Fibroblast of the aortic adventitia (primary cell): ENCODE measurements around the gene HYPK. TPM values are rescaled to one million over a fixed set of nuclear protein-coding genes. Genes with fewer than 3 reads are reported as not detected.

Source experiments
- DNase-seq: peaks from one replicate; pipeline ENCODE4 v3.0.0-alpha.2; 2010; ENCODE audit warnings: low read depth
- H3K4me3 ChIP-seq: 2 replicates; pipeline ENCODE4 v1.5.1; 2011; ENCODE audit warnings: low read depth, mild to moderate bottlenecking, control low read depth, low read length, moderate library complexity
- total RNA-seq: library from RNA; depleted of rRNA; stranded (reverse); fragments of >200 nt; gene quantifications from 2 replicates; pipeline ENCODE4 v1.2.3, GENCODE V29; 2012; ENCODE audit warnings: low replicate concordance
- TF ChIP-seq, protein P1 (sequence below): IDR thresholded peaks from 2 replicates; pipeline ENCODE4 v1.5.1; 2011; ENCODE audit warnings: mild to moderate bottlenecking, low read length, control low read depth, inconsistent platforms; ENCODE audit not compliant: insufficient read depth

HYPK gene
- total RNA-seq, 1 donor = 16.4 TPM

DNA sequence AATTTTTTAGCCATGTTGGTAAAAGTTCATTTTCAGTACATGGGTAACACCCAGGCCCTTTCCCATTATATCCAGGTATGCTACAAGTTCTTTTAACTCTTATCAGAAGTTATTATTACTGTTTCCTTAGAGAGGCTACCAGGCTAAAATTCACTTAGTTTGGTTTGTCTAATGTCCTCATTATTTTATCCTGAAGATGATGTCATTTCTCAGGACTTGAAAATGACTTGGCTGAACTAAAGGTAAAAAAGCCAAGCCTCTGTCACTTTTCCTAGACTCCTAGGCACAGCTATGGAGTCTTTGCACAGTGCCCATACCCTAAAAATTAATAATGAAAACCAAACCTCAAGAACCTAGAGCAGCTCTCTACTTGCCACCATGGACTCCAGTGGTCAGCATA, 27.8 kb upstream of the HYPK start:
- TF ChIP-seq, protein P1, sequence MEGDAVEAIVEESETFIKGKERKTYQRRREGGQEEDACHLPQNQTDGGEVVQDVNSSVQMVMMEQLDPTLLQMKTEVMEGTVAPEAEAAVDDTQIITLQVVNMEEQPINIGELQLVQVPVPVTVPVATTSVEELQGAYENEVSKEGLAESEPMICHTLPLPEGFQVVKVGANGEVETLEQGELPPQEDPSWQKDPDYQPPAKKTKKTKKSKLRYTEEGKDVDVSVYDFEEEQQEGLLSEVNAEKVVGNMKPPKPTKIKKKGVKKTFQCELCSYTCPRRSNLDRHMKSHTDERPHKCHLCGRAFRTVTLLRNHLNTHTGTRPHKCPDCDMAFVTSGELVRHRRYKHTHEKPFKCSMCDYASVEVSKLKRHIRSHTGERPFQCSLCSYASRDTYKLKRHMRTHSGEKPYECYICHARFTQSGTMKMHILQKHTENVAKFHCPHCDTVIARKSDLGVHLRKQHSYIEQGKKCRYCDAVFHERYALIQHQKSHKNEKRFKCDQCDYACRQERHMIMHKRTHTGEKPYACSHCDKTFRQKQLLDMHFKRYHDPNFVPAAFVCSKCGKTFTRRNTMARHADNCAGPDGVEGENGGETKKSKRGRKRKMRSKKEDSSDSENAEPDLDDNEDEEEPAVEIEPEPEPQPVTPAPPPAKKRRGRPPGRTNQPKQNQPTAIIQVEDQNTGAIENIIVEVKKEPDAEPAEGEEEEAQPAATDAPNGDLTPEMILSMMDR = no peak
- no peak for DNase-seq

DNA sequence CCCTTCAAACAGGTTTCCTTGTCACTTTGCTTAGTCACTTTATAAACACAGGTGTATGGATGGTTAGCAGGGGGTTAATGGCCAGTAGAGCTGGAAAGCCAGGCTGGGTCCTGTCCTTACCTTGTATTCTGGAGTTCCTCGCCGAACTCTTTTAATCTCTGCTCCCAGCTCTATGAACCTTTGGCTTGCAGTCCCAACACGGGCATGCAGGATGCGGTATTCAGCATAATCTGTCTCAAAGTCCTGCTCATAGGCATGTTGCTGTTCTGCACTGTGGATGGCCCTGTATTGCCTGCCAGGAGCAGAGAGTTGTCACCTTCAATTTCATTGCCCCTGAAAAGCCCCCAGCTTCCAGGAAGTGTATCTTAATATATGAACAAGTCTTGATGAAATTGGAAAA, 26.3 kb upstream of the HYPK start:
- no peak for DNase-seq

More for the DNA sequence above, 27.8 kb upstream of the HYPK start:
- H3K4me3 ChIP-seq = no peak overlapping the region

DNA sequence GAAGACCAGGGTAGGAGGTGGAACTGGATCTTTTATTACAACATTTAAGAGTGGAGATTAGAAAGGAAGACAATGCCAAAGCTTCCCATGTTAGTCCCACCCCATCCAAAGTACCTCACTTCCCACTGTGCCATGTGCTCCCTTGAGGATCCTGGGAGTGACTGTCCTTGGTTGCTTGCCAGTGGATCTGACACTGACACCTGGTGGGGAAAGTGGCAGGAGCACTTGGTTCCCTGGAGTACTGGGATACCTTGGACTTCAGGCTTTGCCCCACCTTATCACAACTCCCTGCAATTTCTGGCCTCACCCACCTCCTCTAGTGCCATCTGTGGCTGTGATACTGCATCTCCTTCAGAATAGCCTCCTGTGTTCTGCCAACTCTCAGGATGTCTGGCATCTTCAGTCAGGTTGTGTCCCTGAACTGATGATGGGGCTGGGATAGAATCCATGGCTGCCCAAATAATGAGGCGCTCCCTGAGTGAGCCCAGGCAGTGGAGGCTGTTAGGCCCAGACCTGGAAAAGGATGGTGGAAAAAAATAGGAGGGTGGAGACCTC, 24.9 kb upstream of the HYPK start:
- no peak overlapping the region for H3K4me3 ChIP-seq
- TF ChIP-seq, protein P1 = no peak
- peak; percentile 30 for DNase-seq

More for the DNA sequence above, 26.3 kb upstream of the HYPK start:
- TF ChIP-seq, protein P1 = no peak
- H3K4me3 ChIP-seq = no peak overlapping the region

DNA sequence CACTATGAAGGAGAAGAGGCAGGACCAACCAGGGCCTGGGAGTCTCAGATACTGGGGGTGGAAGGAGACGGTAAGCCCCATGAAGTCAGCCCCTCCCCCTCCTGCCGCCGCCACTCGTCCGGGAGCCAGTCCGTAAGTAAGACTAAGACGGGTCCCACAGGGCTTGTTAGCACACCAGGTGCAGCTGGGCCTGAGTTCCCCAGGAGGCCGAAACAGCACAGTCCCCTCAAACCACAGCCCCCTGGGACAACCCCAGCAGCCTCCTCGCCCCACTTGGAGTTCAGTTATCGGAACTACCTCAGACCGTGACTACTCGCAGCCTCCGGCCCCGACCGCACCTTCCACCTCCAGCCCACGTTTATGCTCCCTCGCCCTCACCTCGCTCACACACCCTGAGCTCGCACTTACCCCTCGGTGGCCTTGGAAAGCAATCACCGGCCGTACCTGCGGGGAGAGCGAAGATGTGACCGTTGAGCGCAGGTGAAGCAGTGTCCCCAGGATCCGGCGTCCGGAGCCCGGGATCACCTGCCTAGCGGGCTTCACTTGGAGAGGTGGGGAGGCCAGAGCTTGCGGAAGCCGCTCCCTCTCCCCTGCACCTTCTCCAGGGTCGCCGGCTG, 24.2 kb upstream of the HYPK start:
- peak overlapping the region; percentile 80 for H3K4me3 ChIP-seq
- TF ChIP-seq, protein P1 = no peak
- DNase-seq = no peak

DNA sequence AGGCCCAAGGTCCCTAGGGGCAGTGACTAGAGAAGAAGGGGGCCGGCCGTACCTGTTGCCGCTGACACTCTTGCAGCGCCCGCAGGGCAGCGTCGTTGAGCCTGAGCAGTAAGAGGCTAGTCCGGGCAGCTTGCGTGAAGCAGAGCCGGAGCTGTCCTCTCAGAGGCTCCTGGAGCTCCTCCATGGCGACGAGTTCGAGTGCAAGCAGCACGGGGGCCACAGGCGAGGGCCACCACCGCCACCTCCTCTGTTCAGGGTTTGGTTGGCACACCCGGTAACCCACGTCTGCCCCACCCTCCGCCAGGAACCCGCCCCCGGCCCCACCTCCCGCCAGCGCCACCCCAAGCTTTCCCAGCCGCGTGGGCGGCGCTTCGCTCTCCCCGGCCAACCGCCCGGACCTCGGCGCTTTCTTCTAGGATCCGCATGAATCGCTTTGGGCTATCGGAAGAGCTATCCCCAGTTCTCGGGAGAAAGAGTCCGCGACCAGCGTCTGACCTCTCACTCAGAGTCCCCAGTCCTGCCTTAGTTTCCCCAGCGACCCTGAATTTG, 23.6 kb upstream of the HYPK start, which contains the start of gene ELL3:
Gene ELL3, minus strand, starts transcription at position 249 of the 549 bp plus-strand sequence. Its CDS starts 65 bp downstream, at position 184.
- peak; percentile 35 for DNase-seq
- peak within 1 kb of the TSS; percentile 80 for H3K4me3 ChIP-seq
- TF ChIP-seq, protein P1 = no peak

DNA sequence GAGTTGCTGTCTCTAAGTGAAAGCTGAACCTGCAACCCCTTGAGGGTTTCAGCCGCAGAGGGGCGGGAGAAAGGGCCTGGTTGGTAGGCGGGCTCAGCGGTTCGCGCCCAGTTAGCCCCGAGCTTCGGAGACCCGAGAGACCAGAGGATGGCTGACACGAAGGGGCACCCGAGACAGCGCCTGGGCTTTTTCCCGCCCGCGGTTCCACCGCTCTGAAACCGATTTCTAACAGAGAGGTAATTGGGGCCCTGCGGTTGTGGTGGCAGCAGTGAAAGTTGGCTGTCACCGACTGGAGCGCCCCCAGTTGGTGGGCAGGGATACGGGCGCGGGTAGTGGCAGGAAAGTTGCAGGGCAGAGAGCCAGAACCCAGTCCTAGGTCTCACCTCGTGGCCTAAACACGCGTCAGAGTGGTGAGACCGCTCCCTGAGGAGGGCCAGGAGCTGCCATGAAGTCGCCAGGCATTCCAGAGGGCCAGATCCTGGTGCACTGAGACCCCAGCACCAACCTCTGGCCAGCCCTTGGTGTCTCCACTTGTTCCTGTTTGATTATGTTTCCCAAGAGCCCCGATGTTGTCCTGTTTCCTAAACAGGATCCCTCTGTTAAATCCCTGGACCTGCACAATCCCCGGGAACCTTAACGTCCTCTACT, 23.0 kb upstream of the HYPK start:
- peak; percentile 75 for DNase-seq
- H3K4me3 ChIP-seq = peak overlapping the region; percentile 80
- TF ChIP-seq, protein P1 = peak; percentile 79
